Effector memory CD8-positive, alpha-beta T cell (primary cell): ENCODE data around the gene STX4.

Experiments used
- ATAC-seq: fragments of 150-1000 bp; cut with Tn5 transposase; replicated peaks from 2 replicates; pipeline ENCODE4 v1.10.0; 2021; ENCODE audit warnings: mild to moderate bottlenecking, moderate library complexity
- DNase-seq, 3 experiments: peaks; one replicate each; pipeline ENCODE4 v3.0.0; 2021
- H3K27ac Mint-ChIP-seq, 2 donors: one replicate each; pipeline ENCODE4 v1.8.0; 2022; ENCODE audit warnings: mild to moderate bottlenecking in 2 of 2, mixed read lengths in 2 of 2, moderate library complexity in 2 of 2
- H3K27me3 Mint-ChIP-seq, 2 donors: one replicate each; pipeline ENCODE4 v1.8.0; 2022; ENCODE audit warnings: mixed read lengths in 2 of 2
- H3K36me3 Mint-ChIP-seq: one replicate; pipeline ENCODE4 v1.8.0; 2022; ENCODE audit warnings: mild to moderate bottlenecking, moderate library complexity, mixed read lengths; ENCODE audit not compliant: insufficient read depth
- H3K4me1 Mint-ChIP-seq, 2 donors: one replicate each; pipeline ENCODE4 v1.8.0; 2022; ENCODE audit warnings: low read depth in 2 of 2, mixed read lengths in 2 of 2
- H3K4me3 Mint-ChIP-seq, 2 donors: one replicate each; pipeline ENCODE4 v1.8.0; 2022; ENCODE audit warnings: mild to moderate bottlenecking in 2 of 2, mixed read lengths in 2 of 2, moderate library complexity in 2 of 2
- H3K9me3 Mint-ChIP-seq, 2 donors: one replicate each; pipeline ENCODE4 v1.8.0; 2022; ENCODE audit warnings: mixed read lengths in 2 of 2

Gene STX4

DNA sequence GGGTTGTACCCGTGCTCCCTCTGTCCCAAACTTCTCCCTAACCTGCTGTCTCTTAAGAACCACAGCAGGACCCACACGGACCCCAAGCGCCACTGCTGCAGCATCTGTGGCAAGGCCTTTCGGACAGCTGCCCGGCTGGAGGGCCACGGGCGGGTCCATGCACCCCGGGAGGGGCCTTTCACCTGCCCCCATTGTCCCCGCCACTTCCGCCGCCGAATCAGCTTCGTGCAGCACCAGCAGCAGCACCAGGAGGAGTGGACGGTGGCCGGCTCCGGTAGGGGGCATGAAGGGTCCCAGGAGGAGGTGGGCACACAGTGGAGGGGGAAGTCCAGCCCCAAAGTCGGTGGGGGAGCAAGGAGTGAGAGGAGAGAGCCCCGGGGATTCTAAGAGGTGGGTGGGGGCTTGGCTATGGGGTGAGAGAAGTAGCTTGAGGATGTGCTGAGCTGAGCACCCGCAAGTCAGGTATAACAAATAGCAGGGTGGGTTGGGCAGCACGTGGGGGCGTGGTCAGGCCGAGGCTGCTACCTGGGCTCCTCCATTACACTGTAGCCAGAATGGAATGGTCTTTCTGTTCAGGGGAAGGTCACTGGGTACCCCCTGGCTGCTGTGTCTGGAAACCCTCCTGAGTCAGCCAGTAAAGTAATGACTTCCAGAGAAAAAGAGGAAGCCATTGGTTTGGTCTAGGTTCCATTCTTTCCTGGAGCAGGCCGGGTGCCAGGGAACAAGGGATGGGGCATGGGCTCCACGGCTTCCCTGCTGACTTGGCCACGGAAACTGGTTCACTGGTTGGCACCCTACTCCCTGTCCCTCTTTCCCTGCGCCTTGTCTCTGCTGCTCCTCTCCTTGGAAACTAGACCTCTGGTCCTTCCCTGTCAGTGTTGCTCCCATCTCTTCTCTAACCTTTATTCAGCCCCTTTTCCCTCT, 48.3 kb downstream of the STX4 start:
- Mint-ChIP-seq H3K27me3 (no peaks in the 10 kb centered on the region), H3K4me3 (no peak overlapping the region), H3K36me3 (peaks cover 40% of the 10 kb centered on the region), H3K9me3 (no peaks in the 10 kb centered on the region), H3K27ac (peak overlapping the region; percentile 27 to 52), H3K4me1 (peaks cover 25 to 37% of the 10 kb centered on the region in 2 donors)
- DNase-seq (no peak), ATAC-seq (no peak)

DNA sequence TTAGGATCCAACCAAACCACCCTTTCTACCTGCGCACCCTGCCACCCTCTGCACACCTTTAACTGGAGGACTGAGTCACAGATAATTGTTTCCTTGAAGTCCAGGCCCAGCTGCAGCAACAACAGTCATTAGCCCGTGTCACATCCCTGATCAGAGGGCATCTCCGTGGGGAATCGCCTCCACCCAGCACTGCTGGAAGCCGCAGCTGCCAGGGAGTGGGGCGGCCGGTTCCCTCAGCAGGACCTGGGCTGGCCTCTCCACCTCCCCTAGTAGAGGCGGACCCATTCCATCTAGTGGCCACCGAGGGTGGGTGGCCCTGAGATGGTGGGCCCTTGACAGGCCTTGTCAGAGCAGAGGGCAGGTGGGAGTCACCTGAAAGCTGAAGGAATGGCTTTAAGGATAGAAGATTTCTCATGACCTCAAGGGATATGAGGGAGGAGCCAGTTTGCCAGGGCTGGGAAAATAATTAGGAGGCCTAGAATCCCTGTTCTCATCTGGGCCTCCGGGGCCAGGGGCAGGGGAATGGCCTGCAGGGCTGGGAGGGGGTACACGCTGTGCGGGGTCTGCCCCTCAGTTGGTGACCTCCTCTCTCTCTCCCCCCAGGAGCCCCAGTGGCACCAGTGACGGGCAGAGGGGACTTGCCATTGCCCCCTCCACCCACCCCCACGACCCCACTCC, 49.1 kb downstream of the STX4 start:
- Mint-ChIP-seq H3K27ac (peak overlapping the region; percentile 27 to 52), H3K9me3 (no peaks in the 10 kb centered on the region), H3K4me1 (peaks cover 25 to 37% of the 10 kb centered on the region in 2 donors), H3K27me3 (no peaks in the 10 kb centered on the region), H3K36me3 (peaks cover 36% of the 10 kb centered on the region), H3K4me3 (no peak overlapping the region)
- DNase-seq = no peak
- ATAC-seq = no peak

DNA sequence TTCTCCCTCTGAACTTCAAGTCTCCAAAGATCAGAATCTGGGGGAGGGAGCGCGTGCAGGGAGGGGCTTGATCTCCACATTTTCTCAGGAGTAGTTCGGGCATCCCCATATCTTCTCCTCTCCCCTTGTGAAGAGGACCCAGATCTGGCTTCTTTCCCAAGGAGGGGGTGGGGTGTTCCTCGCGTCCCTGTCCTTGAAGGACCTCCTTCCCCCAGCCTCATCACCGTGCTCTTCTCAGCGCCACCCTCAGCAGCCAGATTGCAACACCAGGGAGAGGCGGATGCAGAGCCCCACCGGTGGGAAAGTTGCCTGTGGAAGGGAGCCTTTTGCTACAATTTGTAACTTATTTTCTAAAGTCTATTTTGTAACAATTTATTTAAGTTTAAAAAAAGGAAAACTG, 49.7 kb downstream of the STX4 start:
- H3K36me3 Mint-ChIP-seq = peaks cover 31% of the 10 kb centered on the region
- peaks cover 21 to 32% of the 10 kb centered on the region in 2 donors for H3K4me1 Mint-ChIP-seq
- ATAC-seq (no peak), DNase-seq (no peak)
- H3K9me3 Mint-ChIP-seq = no peaks in the 10 kb centered on the region
- no peak overlapping the region for H3K4me3 Mint-ChIP-seq
- H3K27me3 Mint-ChIP-seq = no peaks in the 10 kb centered on the region
- H3K27ac Mint-ChIP-seq = peak overlapping the region in 1 of 2 donors; percentile 49

DNA sequence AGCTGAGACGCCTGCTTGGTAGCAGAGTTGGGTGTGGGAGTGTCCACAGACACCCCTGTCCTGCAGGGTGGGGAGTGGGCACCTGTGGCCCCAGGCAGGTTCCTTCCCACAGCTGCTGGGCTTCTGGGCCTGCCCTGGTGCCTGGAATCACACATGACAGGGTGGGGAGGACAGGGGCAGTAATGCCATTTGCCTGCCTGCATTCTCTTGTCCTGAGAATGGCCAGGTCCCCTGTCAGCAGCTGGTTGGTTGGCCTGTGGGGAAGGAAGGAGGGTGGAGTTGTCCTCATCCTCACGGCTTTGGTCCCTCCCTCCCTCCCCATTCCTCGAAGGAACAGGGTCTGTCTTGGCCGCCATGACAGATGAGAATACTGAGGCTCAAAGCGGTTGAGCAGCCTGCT, 50.2 kb downstream of the STX4 start:
- Mint-ChIP-seq H3K4me1 (peaks cover 17 to 31% of the 10 kb centered on the region in 2 donors), H3K27me3 (no peaks in the 10 kb centered on the region), H3K27ac (peak overlapping the region in 1 of 2 donors; percentile 49), H3K36me3 (peaks cover 27% of the 10 kb centered on the region), H3K9me3 (no peaks in the 10 kb centered on the region), H3K4me3 (no peak overlapping the region)
- DNase-seq = no peak
- ATAC-seq = no peak

DNA sequence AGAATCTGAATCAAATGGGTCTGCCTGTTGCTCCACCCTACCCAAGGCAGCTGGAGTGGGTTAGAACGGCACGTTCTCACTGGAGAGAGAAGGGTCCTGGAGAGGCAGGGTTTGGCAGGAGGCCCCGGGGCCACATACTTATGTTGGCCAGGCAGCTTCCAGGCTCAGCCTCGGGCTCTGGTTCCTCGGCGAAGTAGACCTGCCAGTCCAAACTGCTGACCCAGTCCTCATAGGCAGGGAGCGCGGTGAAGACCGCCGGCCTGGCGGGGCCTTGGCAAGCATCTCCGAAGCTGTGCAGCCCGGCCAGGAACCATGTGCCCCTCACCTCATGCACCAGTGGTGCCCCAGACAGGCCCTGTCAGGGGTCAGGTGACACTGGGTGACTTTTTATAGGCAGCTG, 50.6 kb downstream of the STX4 start:
- Mint-ChIP-seq H3K9me3 (no peaks in the 10 kb centered on the region), H3K36me3 (peaks cover 27% of the 10 kb centered on the region), H3K4me1 (peaks cover 15 to 27% of the 10 kb centered on the region in 2 donors), H3K27ac (no peak overlapping the region), H3K27me3 (no peaks in the 10 kb centered on the region), H3K4me3 (no peak overlapping the region)
- DNase-seq (no peak), ATAC-seq (no peak)

DNA sequence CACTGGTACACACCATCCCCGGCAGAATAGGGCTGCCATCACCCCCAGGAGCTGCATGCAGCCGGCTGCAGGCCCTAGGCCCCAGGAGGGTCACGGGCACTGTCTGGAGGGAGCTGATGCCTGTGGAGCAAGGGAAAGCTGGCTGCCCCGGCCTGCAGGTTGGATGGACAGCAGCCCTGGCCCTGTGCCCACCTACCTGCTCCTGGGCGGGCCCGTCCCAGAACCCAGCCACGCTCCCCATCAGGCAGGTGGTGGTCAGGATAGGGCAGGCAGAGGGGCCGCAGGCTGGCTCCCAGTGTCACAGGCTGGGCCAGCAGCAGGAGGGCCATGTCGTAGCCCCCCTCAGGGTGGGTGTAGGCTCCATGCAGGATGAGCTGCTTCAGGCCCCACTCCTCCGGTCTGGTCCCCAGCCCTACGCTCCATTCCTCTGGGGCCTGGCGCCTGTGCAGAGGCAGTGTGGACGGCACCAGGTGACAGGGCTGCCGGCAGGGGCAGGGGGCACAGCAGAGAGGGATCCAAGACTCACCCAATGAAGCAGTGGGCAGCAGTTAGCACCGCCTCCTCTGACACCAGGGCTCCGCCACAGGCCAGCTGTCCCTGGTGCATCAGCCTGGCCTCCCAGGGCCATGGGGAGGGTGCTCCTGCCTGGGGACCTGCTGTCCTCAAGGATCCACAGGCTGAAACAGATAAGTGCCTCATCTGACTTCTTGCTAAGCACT, 51.4 kb downstream of the STX4 start:
- H3K36me3 Mint-ChIP-seq = peaks cover 24% of the 10 kb centered on the region
- H3K9me3 Mint-ChIP-seq = no peaks in the 10 kb centered on the region
- peaks cover 14 to 22% of the 10 kb centered on the region in 2 donors for H3K4me1 Mint-ChIP-seq
- ATAC-seq = no peak
- peak overlapping the region; percentile 23 to 51 for H3K27ac Mint-ChIP-seq
- no peak overlapping the region for H3K4me3 Mint-ChIP-seq
- DNase-seq = no peak
- no peaks in the 10 kb centered on the region for H3K27me3 Mint-ChIP-seq

DNA sequence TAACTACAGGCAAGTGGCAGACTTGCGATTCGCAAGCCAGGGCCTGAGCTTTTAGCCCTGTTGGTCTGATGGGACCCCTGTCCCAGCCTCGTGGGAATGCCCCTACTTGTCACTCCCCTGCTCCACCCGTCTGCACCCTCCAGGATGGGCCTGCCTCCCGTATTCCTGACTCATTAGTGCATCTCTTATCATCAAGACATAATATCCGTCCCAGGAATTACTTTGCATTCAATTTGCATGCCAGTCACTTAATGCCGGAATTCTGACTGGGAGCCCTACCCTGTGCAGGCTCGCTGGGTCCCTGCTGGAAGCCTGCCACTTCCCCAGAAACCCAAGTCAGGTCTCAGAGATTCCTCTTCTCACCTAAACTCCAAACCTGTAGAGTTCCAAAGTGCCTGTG, 52.1 kb downstream of the STX4 start:
- H3K4me3 Mint-ChIP-seq = no peak overlapping the region
- no peaks in the 10 kb centered on the region for H3K9me3 Mint-ChIP-seq
- H3K36me3 Mint-ChIP-seq = peaks cover 20% of the 10 kb centered on the region
- no peak for DNase-seq
- H3K27me3 Mint-ChIP-seq = no peaks in the 10 kb centered on the region
- ATAC-seq = no peak
- peak overlapping the region; percentile 23 to 51 for H3K27ac Mint-ChIP-seq
- peaks cover 12 to 19% of the 10 kb centered on the region in 2 donors for H3K4me1 Mint-ChIP-seq

DNA sequence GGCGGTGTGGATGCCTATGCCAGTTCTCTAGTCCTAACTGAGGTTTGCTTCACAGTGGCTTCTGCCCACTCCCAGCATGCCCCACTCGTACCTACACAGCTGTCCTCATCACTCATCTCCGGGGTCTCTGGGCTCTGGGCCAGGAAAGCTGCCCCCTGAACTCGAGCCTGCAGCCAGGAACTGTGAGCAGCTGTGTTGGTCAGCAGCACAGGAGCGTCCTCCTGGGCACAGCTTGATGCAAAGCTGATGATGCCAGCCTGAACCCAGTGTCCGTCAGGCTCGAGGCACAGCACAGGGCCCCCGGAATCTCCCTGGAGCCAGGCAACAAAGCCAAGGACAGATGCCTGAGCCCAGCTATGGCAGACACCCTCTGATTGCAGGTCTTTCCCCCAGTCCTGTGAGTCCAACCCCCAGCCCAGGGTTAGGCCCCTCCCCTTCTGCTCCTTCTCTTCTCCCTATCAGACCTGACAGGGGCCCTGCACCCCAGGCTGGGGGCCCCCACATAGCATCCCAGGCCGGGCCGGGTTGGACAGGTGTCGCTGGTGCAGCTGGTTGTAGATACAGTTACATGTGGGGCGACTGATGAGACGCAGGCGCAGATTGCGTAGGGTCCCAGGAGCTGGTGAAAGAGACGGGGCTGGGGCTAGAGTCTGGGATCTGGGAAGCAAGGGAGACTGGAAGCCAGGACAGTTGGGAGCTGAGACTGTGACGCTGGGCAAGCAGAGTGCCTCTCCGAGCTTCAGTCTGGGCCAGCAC, 52.7 kb downstream of the STX4 start:
- H3K4me1 Mint-ChIP-seq = peaks cover 11 to 18% of the 10 kb centered on the region in 2 donors
- no peaks in the 10 kb centered on the region for H3K9me3 Mint-ChIP-seq
- DNase-seq (no peak), ATAC-seq (no peak)
- peaks cover 17% of the 10 kb centered on the region for H3K36me3 Mint-ChIP-seq
- peak overlapping the region in 1 of 2 donors; percentile 55 for H3K27ac Mint-ChIP-seq
- H3K4me3 Mint-ChIP-seq = no peak overlapping the region
- H3K27me3 Mint-ChIP-seq = no peaks in the 10 kb centered on the region

DNA sequence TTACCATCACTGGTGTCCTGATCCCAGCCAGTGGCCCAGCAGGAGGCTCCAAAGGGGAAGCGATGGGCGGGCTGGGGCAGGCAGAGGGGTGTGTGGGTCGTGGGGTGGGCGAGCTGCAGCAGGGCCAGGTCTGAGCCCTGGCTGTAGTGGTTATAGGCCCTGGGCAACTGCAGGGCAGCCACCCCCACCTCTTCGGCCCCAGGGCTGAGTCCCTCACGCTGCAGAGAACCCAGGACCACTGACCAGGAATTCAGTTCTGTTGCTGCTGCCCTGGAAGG, 53.2 kb downstream of the STX4 start:
- no peak overlapping the region for H3K4me3 Mint-ChIP-seq
- DNase-seq (no peak), ATAC-seq (no peak)
- H3K9me3 Mint-ChIP-seq = no peaks in the 10 kb centered on the region
- no peaks in the 10 kb centered on the region for H3K27me3 Mint-ChIP-seq
- peaks cover 11 to 18% of the 10 kb centered on the region in 2 donors for H3K4me1 Mint-ChIP-seq
- peak overlapping the region in 1 of 2 donors; percentile 55 for H3K27ac Mint-ChIP-seq
- H3K36me3 Mint-ChIP-seq = peaks cover 14% of the 10 kb centered on the region

DNA sequence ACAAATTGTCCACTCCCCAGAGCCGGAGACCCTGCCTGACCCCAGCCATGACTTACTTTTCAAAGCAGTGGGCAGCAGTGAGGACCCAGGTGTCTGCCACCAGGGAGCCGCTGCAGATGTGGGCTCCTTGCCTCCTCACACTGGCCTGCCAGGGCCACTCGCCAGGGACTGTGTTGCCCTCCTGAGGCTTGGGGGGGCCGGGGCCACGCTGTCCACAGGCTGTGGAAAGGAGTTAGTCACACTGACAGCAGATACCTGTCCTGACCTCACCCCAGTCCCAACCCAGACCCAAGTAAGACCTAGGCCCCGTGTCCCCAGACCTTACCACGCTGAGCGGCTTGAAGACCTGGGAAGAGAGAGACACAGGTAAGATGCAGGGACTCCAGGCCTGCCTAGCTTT, 54.1 kb downstream of the STX4 start:
- H3K27ac Mint-ChIP-seq = no peak overlapping the region
- peaks cover 15% of the 10 kb centered on the region for H3K36me3 Mint-ChIP-seq
- H3K27me3 Mint-ChIP-seq = no peaks in the 10 kb centered on the region
- peaks cover 6 to 15% of the 10 kb centered on the region in 2 donors for H3K4me1 Mint-ChIP-seq
- ATAC-seq = no peak
- no peak overlapping the region for H3K4me3 Mint-ChIP-seq
- H3K9me3 Mint-ChIP-seq = no peaks in the 10 kb centered on the region
- no peak for DNase-seq

DNA sequence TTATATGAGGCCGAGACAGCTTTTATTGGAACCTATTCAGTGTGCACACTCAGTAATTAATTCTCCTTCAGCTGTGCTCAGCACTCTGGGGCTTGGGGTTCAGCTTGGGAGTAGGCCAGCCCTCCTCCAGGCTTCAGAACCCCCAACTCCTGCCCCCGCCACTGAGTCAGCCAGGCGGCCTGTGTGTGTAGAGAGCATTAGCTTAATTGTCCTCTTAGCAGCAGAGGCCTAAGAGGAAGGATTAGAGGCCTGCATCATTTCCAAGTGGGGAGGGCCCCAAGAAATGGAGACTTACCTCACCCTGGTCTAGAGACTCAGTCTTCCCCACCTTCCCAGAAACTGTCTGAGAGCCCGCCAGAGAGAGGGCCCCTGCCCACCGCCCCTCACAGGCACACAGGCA, 54.6 kb downstream of the STX4 start:
- DNase-seq = no peak
- peaks cover 19% of the 10 kb centered on the region for H3K36me3 Mint-ChIP-seq

DNA sequence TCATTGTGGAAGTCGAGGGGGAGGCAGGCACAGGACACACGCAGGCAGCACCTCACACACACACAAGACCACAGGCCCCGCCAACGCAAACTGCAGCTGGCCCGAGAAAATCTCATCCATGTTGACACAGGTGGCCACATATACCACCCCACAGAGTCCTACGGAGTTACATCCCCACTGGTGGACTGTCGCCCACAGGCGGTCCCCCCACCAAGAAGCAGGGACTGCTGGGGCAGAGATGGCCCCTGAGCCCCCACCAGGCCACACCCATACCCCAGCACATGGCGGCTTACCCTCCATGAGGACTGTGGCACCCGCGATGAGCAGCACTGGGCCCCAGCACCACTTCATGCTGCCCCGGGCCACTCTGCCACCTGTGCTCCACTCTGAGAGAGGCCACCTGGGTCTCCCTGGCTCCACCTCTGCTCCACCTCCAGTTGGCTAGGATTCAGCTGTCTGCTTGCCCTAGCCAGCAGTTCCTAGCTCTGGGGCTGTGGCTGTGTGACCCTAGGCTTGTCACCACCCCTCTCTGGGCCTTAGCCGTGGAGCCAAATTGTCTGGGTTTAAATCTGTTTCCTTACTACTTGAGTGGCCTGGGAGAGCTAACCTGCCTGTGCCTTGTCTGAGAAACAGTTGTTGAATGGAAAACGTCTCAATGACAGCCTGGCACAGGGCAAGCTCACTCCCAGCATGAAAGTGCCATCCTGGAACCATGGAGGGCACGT, 55.3 kb downstream of the STX4 start, which contains the start of gene PRSS53:
PRSS53 (minus strand) TSS at position 485 of the 725 bp plus-strand sequence; CDS start at position 351, 134 bp downstream.
- no peaks in the 10 kb centered on the region for H3K27me3 Mint-ChIP-seq
- H3K4me3 Mint-ChIP-seq = no peak within 1 kb of the TSS
- ATAC-seq (no peak), DNase-seq (no peak)
- peak within 1 kb of the TSS in 1 of 2 donors; percentile 32 for H3K27ac Mint-ChIP-seq
- peaks cover 21% of the 10 kb centered on the region for H3K36me3 Mint-ChIP-seq
- H3K4me1 Mint-ChIP-seq = peaks cover 9 to 17% of the 10 kb centered on the region in 2 donors
- no peaks in the 10 kb centered on the region for H3K9me3 Mint-ChIP-seq

More for the DNA sequence above, 54.6 kb downstream of the STX4 start:
- Mint-ChIP-seq H3K9me3 (no peaks in the 10 kb centered on the region), H3K4me3 (no peak overlapping the region), H3K27ac (no peak overlapping the region), H3K4me1 (peaks cover 6 to 17% of the 10 kb centered on the region in 2 donors), H3K27me3 (no peaks in the 10 kb centered on the region)
- ATAC-seq = no peak
